Panc1 (cell line): ENCODE results near the gene GLIS2. TPM values are rescaled to one million over a fixed set of nuclear protein-coding genes. Genes with fewer than 3 reads are reported as not detected.

Experiments used
- ATAC-seq: fragments of 200-7000 bp; cut with Tn5 transposase; 2 replicates; pipeline ENCODE4 v1.9.1; 2020; ENCODE audit warnings: mild to moderate bottlenecking, moderate library complexity
- BruUV-seq: library from RNA; stranded (reverse); fragments of 400-500 nt; replicated peaks from 2 replicates; lab custom pipeline; 2021; lab: Mats Ljungman, UMichigan
- CTCF ChIA-PET: fragments of 300-600 bp; sonication (Branson Sonifier 250); formaldehyde crosslinking; loops from one replicate; lab custom pipeline; 2022; ENCODE audit warnings: antibody characterized with exemption; lab: Charles Lee
- POLR2A ChIA-PET: fragments of 300-600 bp; sonication (Branson Sonifier 250); formaldehyde crosslinking; loops from one replicate; lab custom pipeline; 2022; ENCODE audit warnings: antibody characterized with exemption; lab: Charles Lee
- DNase-seq: peaks from one replicate; pipeline ENCODE4 v3.0.0-alpha.2; 2010; ENCODE audit warnings: low read depth, low spot score
- H3K27ac ChIP-seq: 2 replicates; pipeline ENCODE4 v1.5.1; 2011; ENCODE audit warnings: mild to moderate bottlenecking, low read length, inconsistent platforms
- H3K27me3 ChIP-seq: fragments of 200-500 bp; sonication (Bioruptor generic); 2 replicates; pipeline ENCODE4 v1.6.0; 2014; ENCODE audit warnings: low read length, inconsistent platforms; ENCODE audit not compliant: control insufficient read depth, insufficient read depth
- H3K36me3 ChIP-seq: fragments of 200-500 bp; sonication (Bioruptor generic); 2 replicates; pipeline ENCODE4 v1.5.1; 2014; ENCODE audit warnings: inconsistent platforms, mild to moderate bottlenecking, low read length, moderate library complexity; ENCODE audit not compliant: control insufficient read depth, insufficient read depth
- H3K4me1 ChIP-seq: 2 replicates; pipeline ENCODE4 v1.5.1; 2011; ENCODE audit warnings: inconsistent platforms, mild to moderate bottlenecking, low read length, moderate library complexity; ENCODE audit not compliant: control insufficient read depth, insufficient read depth
- H3K4me3 ChIP-seq, 2 experiments: 2 replicates each; pipeline ENCODE4 v1.5.1; 2011 to 2012; ENCODE audit warnings: low read depth in 2 of 2, low read length in 2 of 2, mild to moderate bottlenecking in 2 of 2, inconsistent platforms in 1 of 2, moderate library complexity in 1 of 2
- H3K9me3 ChIP-seq: fragments of 200-500 bp; sonication (Bioruptor generic); 2 replicates; pipeline ENCODE4 v1.5.1; 2014; ENCODE audit warnings: low read depth, mild to moderate bottlenecking, inconsistent platforms, low read length, moderate library complexity; ENCODE audit not compliant: control insufficient read depth, insufficient read depth
- CTCF ChIP-seq: fragments of 450-650 bp; IDR thresholded peaks from 2 replicates; pipeline ENCODE4 v1.5.1; 2017; ENCODE audit warnings: mild to moderate bottlenecking
- POLR2AphosphoS5 ChIP-seq: IDR thresholded peaks from 2 replicates; pipeline ENCODE4 v1.6.1; 2012; ENCODE audit warnings: mild to moderate bottlenecking, low read depth, low read length, moderate library complexity
- SIN3A ChIP-seq: IDR thresholded peaks from 2 replicates; pipeline ENCODE4 v1.6.1; 2012; ENCODE audit warnings: low read depth, mild to moderate bottlenecking, low read length, moderate library complexity, borderline replicate concordance; ENCODE audit not compliant: insufficient read depth
- in situ Hi-C: cut with HindIII; loops from 2 replicates; pipeline ENCODE4 v1.10.0; 2016; ENCODE audit warnings: low sequenced_read_pairs, low pct_unique_long_range_greater_than_20kb
- intact Hi-C: fragments of 100-400 bp; cut with micrococcal nuclease; formaldehyde crosslinking; loops from one replicate; pipeline ENCODE4 v1.10.0; 2022; ENCODE audit not compliant: unreplicated experiment
- total RNA-seq: library from RNA; stranded (reverse); gene quantifications from one replicate; pipeline ENCODE4 v1.2.1, GENCODE V29; 2021; ENCODE audit not compliant: unreplicated experiment
- TF ChIP-seq, protein P1 (sequence below), 2 experiments: IDR thresholded peaks; 2 replicates each; pipeline ENCODE4 v1.6.1; 2011 to 2012; ENCODE audit warnings: low read depth in 2 of 2, control low read depth in 1 of 2, low read length in 1 of 2, mild to moderate bottlenecking in 1 of 2, moderate library complexity in 1 of 2; ENCODE audit not compliant: insufficient read depth in 1 of 2

GLIS2 gene
- total RNA-seq, 1 experiment from 2014 or later: 87.3 TPM

DNA sequence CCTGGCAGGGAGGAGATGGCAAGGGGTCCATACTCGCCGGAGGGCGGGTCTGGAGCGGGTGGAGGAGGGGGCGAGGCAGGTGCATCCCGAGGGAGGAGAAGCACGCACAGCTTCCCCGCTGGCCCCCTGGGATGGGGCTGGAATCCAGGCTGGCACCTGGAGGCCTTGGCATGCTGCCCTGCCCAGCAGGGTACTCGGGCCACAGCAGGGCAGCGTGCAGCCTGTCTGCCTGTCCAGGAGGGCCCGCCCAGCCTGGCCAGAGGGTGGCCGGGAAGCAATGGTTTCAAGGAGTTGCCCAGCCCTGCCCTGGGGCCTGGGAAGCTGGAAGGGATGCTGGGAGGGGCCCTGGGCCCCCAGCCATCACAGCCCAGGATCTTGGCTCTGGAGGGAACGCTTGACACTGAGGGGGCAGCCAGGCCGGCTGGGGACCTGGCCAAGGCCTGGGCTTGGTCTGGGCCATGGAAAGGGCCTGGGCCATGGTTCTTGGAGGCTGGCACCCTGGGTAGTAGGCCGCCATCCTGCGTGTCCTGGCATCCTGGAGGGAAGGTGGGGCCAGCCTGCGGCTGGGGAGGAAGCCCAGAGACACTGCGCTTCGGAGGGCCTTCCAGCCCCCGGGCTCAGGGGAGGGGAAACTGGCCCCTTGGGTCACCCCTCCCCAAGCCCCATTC lies 1.1 kb downstream of the GLIS2 start:
- TF ChIP-seq SIN3A: 0 out of 2 replicates have a peak, but pooled peaks have one; percentile 71
- TF ChIP-seq CTCF: no peak
- peak; percentile 40; the same call in 1 of the 2 replicates for TF ChIP-seq POLR2AphosphoS5
- BruUV-seq: no TSS peak
- H3K9me3 ChIP-seq: no peaks in the 10 kb centered on the region
- H3K27me3 ChIP-seq: no peaks in the 10 kb centered on the region
- H3K27ac ChIP-seq: peak overlapping the region; percentile 92
- H3K4me1 ChIP-seq: peaks cover 44% of the 10 kb centered on the region
- intact Hi-C loops: no loop called here
- peak overlapping the region; percentile 88 for H3K4me3 ChIP-seq
- in situ Hi-C loops: no loop called here
- ATAC-seq: peak; percentile 65
- ChIA-PET CTCF (interaction anchor here (0.5 to 1.2 kb wide), 3 partner anchors 8 to 26 kb away, joined by 3 to 5 read pairs (median 5); no protein-coding TSS in a partner anchor), POLR2A (no interaction called here)
- DNase-seq: no peak
- no peaks in the 10 kb centered on the region; the same call in 1 of the 2 replicates for H3K36me3 ChIP-seq

DNA sequence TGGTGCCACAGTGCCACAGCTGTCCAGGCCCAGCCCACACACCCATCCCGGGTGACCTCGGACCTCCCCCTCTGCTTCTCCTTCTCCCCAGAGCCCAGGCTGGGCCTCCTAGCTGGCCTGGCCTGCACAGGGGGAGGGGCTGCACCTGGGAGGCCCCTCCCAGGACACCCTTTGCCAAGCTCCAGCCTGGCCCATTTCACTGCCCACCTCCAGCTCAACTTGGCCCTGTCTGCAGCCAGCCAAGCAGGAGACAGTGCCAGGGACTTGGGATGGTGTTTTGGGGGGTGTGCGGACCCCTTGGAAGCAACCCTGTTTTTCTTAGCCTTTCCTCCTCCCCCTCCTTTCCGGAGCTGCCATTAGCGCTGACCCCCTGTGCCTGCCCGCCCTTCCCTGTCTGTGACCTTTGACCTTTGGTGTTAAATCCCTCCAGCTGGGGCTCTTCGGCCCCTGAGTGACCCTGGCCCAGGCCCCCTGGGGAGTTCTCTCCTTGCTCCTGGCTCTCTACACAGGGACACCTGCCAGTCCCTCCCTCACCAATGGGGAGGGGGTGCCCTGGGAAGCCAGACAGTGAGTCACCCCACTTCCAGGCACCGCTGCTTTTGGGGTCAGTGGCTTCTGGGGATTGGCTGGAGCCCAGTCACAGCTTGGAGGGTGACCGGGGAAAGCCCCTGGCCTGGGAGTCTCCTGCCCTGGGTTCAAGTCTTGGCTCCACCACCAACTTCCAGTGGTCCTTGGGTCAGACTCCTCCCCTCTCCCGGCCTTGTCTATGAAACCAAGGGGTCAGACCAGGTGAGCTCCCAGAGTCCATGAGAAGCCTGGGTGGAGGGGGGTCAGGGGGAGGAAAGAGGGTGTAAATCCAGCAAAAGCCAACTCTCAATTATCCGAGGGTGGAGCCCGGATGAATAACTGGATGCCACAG lies 1.9 kb downstream of the GLIS2 start:
- no TSS peak for BruUV-seq
- DNase-seq: no peak

More for the DNA sequence above, 1.9 kb downstream of the GLIS2 start:
- intact Hi-C loops (no loop called here), in situ Hi-C loops (no loop called here)
- H3K4me3 ChIP-seq: peak overlapping the region; percentile 88
- peak; percentile 57 for ATAC-seq
- POLR2A ChIA-PET: no interaction called here
- H3K4me1 ChIP-seq: peaks cover 51% of the 10 kb centered on the region
- H3K36me3 ChIP-seq: no peaks in the 10 kb centered on the region; the same call in 1 of the 2 replicates
- no peaks in the 10 kb centered on the region for H3K9me3 ChIP-seq
- TF ChIP-seq SIN3A (no peak), POLR2AphosphoS5 (peak; percentile 60)
- TF ChIP-seq, protein P1, sequence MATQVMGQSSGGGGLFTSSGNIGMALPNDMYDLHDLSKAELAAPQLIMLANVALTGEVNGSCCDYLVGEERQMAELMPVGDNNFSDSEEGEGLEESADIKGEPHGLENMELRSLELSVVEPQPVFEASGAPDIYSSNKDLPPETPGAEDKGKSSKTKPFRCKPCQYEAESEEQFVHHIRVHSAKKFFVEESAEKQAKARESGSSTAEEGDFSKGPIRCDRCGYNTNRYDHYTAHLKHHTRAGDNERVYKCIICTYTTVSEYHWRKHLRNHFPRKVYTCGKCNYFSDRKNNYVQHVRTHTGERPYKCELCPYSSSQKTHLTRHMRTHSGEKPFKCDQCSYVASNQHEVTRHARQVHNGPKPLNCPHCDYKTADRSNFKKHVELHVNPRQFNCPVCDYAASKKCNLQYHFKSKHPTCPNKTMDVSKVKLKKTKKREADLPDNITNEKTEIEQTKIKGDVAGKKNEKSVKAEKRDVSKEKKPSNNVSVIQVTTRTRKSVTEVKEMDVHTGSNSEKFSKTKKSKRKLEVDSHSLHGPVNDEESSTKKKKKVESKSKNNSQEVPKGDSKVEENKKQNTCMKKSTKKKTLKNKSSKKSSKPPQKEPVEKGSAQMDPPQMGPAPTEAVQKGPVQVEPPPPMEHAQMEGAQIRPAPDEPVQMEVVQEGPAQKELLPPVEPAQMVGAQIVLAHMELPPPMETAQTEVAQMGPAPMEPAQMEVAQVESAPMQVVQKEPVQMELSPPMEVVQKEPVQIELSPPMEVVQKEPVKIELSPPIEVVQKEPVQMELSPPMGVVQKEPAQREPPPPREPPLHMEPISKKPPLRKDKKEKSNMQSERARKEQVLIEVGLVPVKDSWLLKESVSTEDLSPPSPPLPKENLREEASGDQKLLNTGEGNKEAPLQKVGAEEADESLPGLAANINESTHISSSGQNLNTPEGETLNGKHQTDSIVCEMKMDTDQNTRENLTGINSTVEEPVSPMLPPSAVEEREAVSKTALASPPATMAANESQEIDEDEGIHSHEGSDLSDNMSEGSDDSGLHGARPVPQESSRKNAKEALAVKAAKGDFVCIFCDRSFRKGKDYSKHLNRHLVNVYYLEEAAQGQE (IDR thresholded peaks at IDR 0.05; ENCODE audit: insufficient read depth in 1 of 2, low read depth in 2 of 2, low read length in 1 of 2): 0 out of 4 replicates have a peak, but pooled peaks of 1 of the 2 experiments have one; percentile 37
- H3K27ac ChIP-seq: peak overlapping the region; percentile 92
- CTCF ChIA-PET: interaction anchor here (1.2 kb wide), 1 partner anchor 27 kb away, joined by 5 read pairs; no protein-coding TSS in a partner anchor
- H3K27me3 ChIP-seq: no peaks in the 10 kb centered on the region
